ENCODE results near the gene ZNF81. TPM values are rescaled to one million over a fixed set of nuclear protein-coding genes. Genes with fewer than 3 reads are reported as not detected.

ZNF81 gene
- polyA plus RNA-seq, 2 of the 4 experiments (the other 2 are of a cell fraction) = 3.8 to 8.3 TPM

DNA sequence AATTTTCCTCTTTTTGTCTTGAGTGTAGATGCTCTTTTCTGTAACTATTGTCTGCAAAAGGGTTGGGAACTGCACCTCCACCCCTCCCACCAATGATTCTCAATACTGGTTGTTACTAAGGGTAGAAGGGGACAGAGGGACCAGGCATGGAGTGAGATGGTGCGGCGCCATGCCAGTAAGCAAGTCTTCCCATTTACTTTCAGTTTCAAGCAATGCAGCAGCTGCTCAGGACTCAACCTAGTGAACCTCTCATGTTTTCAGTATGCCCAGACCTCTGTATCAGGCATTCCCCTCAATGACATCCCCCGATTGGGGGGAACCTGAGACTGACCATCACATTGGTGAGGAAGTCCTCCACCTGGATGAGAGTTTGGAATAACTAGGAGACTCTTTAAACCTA, 41.5 kb downstream of the ZNF81 start:
- ChIA-PET POLR2A (no interaction called here), CTCF (no interaction called here)
- H3K4me3 ChIP-seq = no peak overlapping the region
- H3K9me3 ChIP-seq = no peaks in the 10 kb centered on the region; the same call in 2 of the 3 replicates
- DNase-seq (ENCODE audit: low read depth in 1 of 2, low spot score in 1 of 2) = no peak
- no peak overlapping the region for H3K4me2 ChIP-seq
- H3K27ac ChIP-seq = no peak overlapping the region
- 81% methylated on average over 3 of the region's 3 CpGs for WGBS (ENCODE audit: missing lambda C conversion rate)
- FAIRE-seq = no peak
- H3K4me1 ChIP-seq = no peaks in the 10 kb centered on the region
- ATAC-seq = no peak
- TF ChIP-seq PHF8 (IDR thresholded peaks at IDR 0.05; ENCODE audit: borderline replicate concordance, low read depth) (no peak), CBX8 (IDR thresholded peaks at IDR 0.05) (no peak), BCL3 (IDR thresholded peaks at IDR 0.05) (no peak), CHD4 (IDR thresholded peaks at IDR 0.05; ENCODE audit: borderline replicate concordance) (no peak)

DNA sequence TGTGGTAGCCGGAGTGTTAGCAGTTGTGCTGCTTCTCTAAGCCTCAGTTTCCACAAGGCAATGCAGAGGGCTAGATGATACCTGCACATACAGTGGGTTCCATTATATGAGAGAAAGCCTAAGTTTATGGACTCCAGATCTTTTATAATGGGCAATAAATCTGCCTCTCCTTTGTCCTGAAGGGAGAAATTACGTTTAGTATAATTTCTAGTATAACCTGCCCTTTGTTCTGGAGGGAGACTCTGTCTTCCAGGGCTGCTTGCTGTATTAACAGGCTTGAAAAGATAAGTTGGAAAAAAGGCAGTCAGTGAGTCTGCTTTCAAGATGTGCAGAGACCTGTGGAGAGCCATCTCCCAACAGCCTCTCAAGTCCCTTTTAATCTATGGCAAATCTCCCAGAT, 42.8 kb downstream of the ZNF81 start:
- Histone ChIP-seq H3K4me1 (no peaks in the 10 kb centered on the region), H3K4me2 (no peak overlapping the region), H3K9me3 (no peaks in the 10 kb centered on the region), H3K4me3 (no peak overlapping the region), H3K27ac (no peak overlapping the region)
- POLR2A ChIA-PET = no interaction called here
- ATAC-seq = no peak
- CTCF ChIA-PET = no interaction called here
- no peak for DNase-seq (ENCODE audit: low read depth in 1 of 2, low spot score in 1 of 2)
- WGBS (ENCODE audit: missing lambda C conversion rate) = 79% methylated on average over 2 of the region's 2 CpGs
- no peak for TF ChIP-seq JUNB (IDR thresholded peaks at IDR 0.05)
- TF ChIP-seq SMC3 (IDR thresholded peaks at IDR 0.05) = no peak
- no peak for TF ChIP-seq REST (IDR thresholded peaks at IDR 0.05)
- no peak for TF ChIP-seq MAZ (IDR thresholded peaks at IDR 0.05; ENCODE audit: borderline replicate concordance, low read depth, low read length)
- TF ChIP-seq KDM5A (IDR thresholded peaks at IDR 0.05) = no peak
- no peak for TF ChIP-seq POLR2A (IDR thresholded peaks at IDR 0.05; ENCODE audit: low read length)
- TF ChIP-seq, protein P1, sequence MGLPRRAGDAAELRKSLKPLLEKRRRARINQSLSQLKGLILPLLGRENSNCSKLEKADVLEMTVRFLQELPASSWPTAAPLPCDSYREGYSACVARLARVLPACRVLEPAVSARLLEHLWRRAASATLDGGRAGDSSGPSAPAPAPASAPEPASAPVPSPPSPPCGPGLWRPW (IDR thresholded peaks at IDR 0.05) = no peak
- no peak for TF ChIP-seq MAFK (IDR thresholded peaks at IDR 0.05; ENCODE audit: partially characterized antibody)
- TF ChIP-seq, protein P2, sequence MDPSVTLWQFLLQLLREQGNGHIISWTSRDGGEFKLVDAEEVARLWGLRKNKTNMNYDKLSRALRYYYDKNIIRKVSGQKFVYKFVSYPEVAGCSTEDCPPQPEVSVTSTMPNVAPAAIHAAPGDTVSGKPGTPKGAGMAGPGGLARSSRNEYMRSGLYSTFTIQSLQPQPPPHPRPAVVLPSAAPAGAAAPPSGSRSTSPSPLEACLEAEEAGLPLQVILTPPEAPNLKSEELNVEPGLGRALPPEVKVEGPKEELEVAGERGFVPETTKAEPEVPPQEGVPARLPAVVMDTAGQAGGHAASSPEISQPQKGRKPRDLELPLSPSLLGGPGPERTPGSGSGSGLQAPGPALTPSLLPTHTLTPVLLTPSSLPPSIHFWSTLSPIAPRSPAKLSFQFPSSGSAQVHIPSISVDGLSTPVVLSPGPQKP (IDR thresholded peaks at IDR 0.05; ENCODE audit: low read depth, low read length) = no peak
- TF ChIP-seq RAD21 (conservative IDR thresholded peaks at IDR 0.05 in 1 of 2, IDR thresholded peaks at IDR 0.05 in 1 of 2) = no peak
- TF ChIP-seq TFCP2L1 (CRISPR knock-in tag; IDR thresholded peaks at IDR 0.05) = no peak
- TF ChIP-seq RARB (CRISPR knock-in tag; IDR thresholded peaks at IDR 0.05) = no peak
- FAIRE-seq = no peak

- 83% methylated on average over 1 of the region's 1 CpG for WGBS (ENCODE audit: missing lambda C conversion rate)
- ATAC-seq (no peak), DNase-seq (ENCODE audit: low read depth in 1 of 2, low spot score in 1 of 2) (no peak), FAIRE-seq (no peak)
- no peak overlapping the region for H3K4me2 ChIP-seq
- no peak overlapping the region for H3K4me3 ChIP-seq
- H3K9me3 ChIP-seq = no peaks in the 10 kb centered on the region
- TF ChIP-seq ESRRA (IDR thresholded peaks at IDR 0.05; ENCODE audit: borderline replicate concordance, low read length) (no peak), SMC3 (IDR thresholded peaks at IDR 0.05) (no peak), NPAS2 (CRISPR knock-in tag; IDR thresholded peaks at IDR 0.05; ENCODE audit: borderline replicate concordance) (no peak), PBX3 (IDR thresholded peaks at IDR 0.05) (no peak), HDAC2 (IDR thresholded peaks at IDR 0.05) (no peak), RAD21 (conservative IDR thresholded peaks at IDR 0.05 in 1 of 2, IDR thresholded peaks at IDR 0.05 in 1 of 2) (no peak), MYC (IDR thresholded peaks at IDR 0.05; ENCODE audit: borderline replicate concordance, low read length) (no peak), MAZ (IDR thresholded peaks at IDR 0.05; ENCODE audit: borderline replicate concordance, low read depth, low read length) (no peak), KDM5A (IDR thresholded peaks at IDR 0.05) (no peak), ZSCAN20 (CRISPR knock-in tag; IDR thresholded peaks at IDR 0.05) (no peak), ZNF302 (CRISPR knock-in tag; IDR thresholded peaks at IDR 0.05) (no peak), USF2 (IDR thresholded peaks at IDR 0.05) (no peak), CEBPB (IDR thresholded peaks at IDR 0.05) (no peak)
- TF ChIP-seq, protein P3, sequence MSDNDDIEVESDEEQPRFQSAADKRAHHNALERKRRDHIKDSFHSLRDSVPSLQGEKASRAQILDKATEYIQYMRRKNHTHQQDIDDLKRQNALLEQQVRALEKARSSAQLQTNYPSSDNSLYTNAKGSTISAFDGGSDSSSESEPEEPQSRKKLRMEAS (IDR thresholded peaks at IDR 0.05) = no peak
- CTCF ChIA-PET = no interaction called here
- no peaks in the 10 kb centered on the region for H3K4me1 ChIP-seq
- H3K27ac ChIP-seq = no peak overlapping the region
- POLR2A ChIA-PET = no interaction called here
Observed at GRCh38 chrX:47880927-47881326, 44.2 kb downstream of the ZNF81 start.

Measured in A549 (cell line).